Vagina (tissue), 2 donors: ENCODE data around the gene UFD1.

Experiments
- CTCF ChIP-seq, 3 experiments: fragments of 450-650 bp in 2 of 3; fragments of 200-600 bp in 1 of 3; sonication (generic) in 1 of 3; IDR thresholded peaks; one replicate each; pipeline ENCODE4 v1.5.1; 2017 to 2019; ENCODE audit warnings: antibody characterized with exemption in 3 of 3, mild to moderate bottlenecking in 2 of 3, moderate library complexity in 2 of 3
- POLR2A ChIP-seq, 2 donors: fragments of 450-650 bp; IDR thresholded peaks; one replicate each; pipeline ENCODE4 v1.6.1; 2017; ENCODE audit warnings: antibody characterized with exemption in 2 of 2, mild to moderate bottlenecking in 2 of 2, moderate library complexity in 2 of 2

GRCh38 chr22:19457828-19458428 lies 21.1 kb downstream of the UFD1 start:
- no peak for TF ChIP-seq POLR2A (IDR thresholded peaks at IDR 0.05)
- TF ChIP-seq CTCF (IDR thresholded peaks at IDR 0.05): no peak
